Tibial nerve (tissue), 4 donors: ENCODE measurements around the gene BAIAP2L2. TPM values are rescaled to one million over a fixed set of nuclear protein-coding genes. Genes with fewer than 3 reads are reported as not detected.

Experiments used
- DNase-seq, 2 donors: peaks; one replicate each; pipeline ENCODE4 v3.0.0-alpha.2; 2019; ENCODE audit warnings: low spot score in 2 of 2
- H3K27ac ChIP-seq, 4 donors: fragments of 200-600 bp; sonication (generic) in 3 of 4; one replicate each; pipeline ENCODE4 v1.5.1; 2017 to 2019; ENCODE audit warnings: mild to moderate bottlenecking in 1 of 4
- H3K27me3 ChIP-seq, 2 donors: fragments of 200-600 bp; sonication (generic) in 1 of 2; one replicate each; pipeline versions ENCODE4 v1.5.1 to v1.6.0; 2017 to 2019
- H3K36me3 ChIP-seq, 3 donors: fragments of 200-600 bp; sonication (generic); one replicate each; pipeline ENCODE4 v1.5.1; 2018 to 2019
- H3K4me1 ChIP-seq, 4 donors: fragments of 200-600 bp; sonication (generic) in 3 of 4; one replicate each; pipeline ENCODE4 v1.5.1; 2017 to 2019
- H3K4me3 ChIP-seq, 4 donors: fragments of 200-600 bp; sonication (generic) in 3 of 4; one replicate each; pipeline ENCODE4 v1.5.1; 2017 to 2019; ENCODE audit warnings: mild to moderate bottlenecking in 1 of 4, moderate library complexity in 1 of 4
- H3K9me3 ChIP-seq, 4 donors: fragments of 200-600 bp; sonication (generic) in 3 of 4; one replicate each; pipeline ENCODE4 v1.5.1; 2017 to 2019
- EP300 ChIP-seq, 2 donors: sonication (generic); formaldehyde crosslinking; IDR thresholded peaks; one replicate each; pipeline ENCODE4 v1.6.1; 2017; ENCODE audit warnings: antibody characterized with exemption in 2 of 2, mild to moderate bottlenecking in 1 of 2
- POLR2A ChIP-seq, 2 donors: fragments of 450-650 bp; IDR thresholded peaks; one replicate each; pipeline ENCODE4 v1.6.1; 2017; ENCODE audit warnings: antibody characterized with exemption in 2 of 2, mild to moderate bottlenecking in 2 of 2, moderate library complexity in 2 of 2
- WGBS, 2 donors: methylation state at CpG; one replicate each; pipeline ENCODE4 v1.1.5; 2018; 5-methylcytosine and 5-hydroxymethylcytosine counted together
- total RNA-seq, 4 donors: library from RNA; depleted of rRNA; stranded (reverse); fragments of >200 nt; gene quantifications; one replicate each; pipeline ENCODE4 v1.1.0, GENCODE V29; 2016
- TF ChIP-seq, protein P1 (sequence below), 5 experiments: fragments of 200-600 bp in 3 of 5; fragments of 450-650 bp in 2 of 5; sonication (generic) in 3 of 5; IDR thresholded peaks; one replicate each; pipeline ENCODE4 v1.5.1; 2016 to 2019; ENCODE audit warnings: antibody characterized with exemption in 5 of 5, mild to moderate bottlenecking in 3 of 5, moderate library complexity in 2 of 5

Gene BAIAP2L2
- total RNA-seq, 4 donors from 2014 or later, result 1.3 to 2.7 (median 2.1) TPM; not detected in 1

GRCh38 chr22:38129021-38129420 is 18.5 kb upstream of the BAIAP2L2 start:
- H3K27me3 ChIP-seq, result no peaks in the 10 kb centered on the region
- H3K4me3 ChIP-seq, result no peak overlapping the region
- TF ChIP-seq EP300 (IDR thresholded peaks at IDR 0.05), result no peak
- TF ChIP-seq, protein P1, sequence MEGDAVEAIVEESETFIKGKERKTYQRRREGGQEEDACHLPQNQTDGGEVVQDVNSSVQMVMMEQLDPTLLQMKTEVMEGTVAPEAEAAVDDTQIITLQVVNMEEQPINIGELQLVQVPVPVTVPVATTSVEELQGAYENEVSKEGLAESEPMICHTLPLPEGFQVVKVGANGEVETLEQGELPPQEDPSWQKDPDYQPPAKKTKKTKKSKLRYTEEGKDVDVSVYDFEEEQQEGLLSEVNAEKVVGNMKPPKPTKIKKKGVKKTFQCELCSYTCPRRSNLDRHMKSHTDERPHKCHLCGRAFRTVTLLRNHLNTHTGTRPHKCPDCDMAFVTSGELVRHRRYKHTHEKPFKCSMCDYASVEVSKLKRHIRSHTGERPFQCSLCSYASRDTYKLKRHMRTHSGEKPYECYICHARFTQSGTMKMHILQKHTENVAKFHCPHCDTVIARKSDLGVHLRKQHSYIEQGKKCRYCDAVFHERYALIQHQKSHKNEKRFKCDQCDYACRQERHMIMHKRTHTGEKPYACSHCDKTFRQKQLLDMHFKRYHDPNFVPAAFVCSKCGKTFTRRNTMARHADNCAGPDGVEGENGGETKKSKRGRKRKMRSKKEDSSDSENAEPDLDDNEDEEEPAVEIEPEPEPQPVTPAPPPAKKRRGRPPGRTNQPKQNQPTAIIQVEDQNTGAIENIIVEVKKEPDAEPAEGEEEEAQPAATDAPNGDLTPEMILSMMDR (IDR thresholded peaks at IDR 0.05), result no peak
- no peak for TF ChIP-seq POLR2A (IDR thresholded peaks at IDR 0.05)
- no peak for DNase-seq
- 78 to 89% methylated on average over 1 to 4 of the region's 10 CpGs for WGBS, 2 donors
- no peak overlapping the region for H3K27ac ChIP-seq
- no peaks in the 10 kb centered on the region for H3K9me3 ChIP-seq
- H3K4me1 ChIP-seq, result peaks cover 0 to 13% (median 4%) of the 10 kb centered on the region in 4 donors
- peaks cover 0 to 81% (median 0%) of the 10 kb centered on the region in 3 donors for H3K36me3 ChIP-seq

DNA sequence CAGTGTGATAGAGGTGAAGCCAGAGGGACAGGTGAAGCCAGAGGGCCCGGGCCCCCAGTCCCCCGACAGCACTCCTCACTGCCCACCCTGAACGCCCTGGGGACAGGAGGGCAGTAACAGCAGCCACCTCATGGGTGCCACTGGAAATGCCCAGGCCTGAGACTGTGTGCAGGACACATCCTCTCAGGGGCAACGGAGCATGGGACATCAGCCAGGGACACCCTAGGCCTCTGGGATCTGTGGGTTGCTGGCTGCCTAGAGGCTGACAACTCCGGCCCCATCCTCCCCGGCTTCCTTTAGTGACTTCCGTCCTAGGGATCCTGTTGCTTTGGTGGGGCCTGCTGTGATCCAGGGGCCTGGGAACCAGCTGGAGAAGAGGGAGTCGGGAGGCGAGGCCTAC is 17.4 kb upstream of the BAIAP2L2 start:
- H3K4me3 ChIP-seq, result no peak overlapping the region
- DNase-seq, result no peak
- TF ChIP-seq POLR2A (IDR thresholded peaks at IDR 0.05) (no peak), EP300 (IDR thresholded peaks at IDR 0.05) (no peak)
- TF ChIP-seq, protein P1 (IDR thresholded peaks at IDR 0.05), result no peak
- WGBS, 2 donors, result 92 to 94% methylated on average over 6 to 7 of the region's 9 CpGs
- H3K9me3 ChIP-seq, result no peaks in the 10 kb centered on the region
- H3K36me3 ChIP-seq, result peaks cover 0 to 70% (median 0%) of the 10 kb centered on the region in 3 donors
- peaks cover 0 to 13% (median 4%) of the 10 kb centered on the region in 4 donors for H3K4me1 ChIP-seq
- no peak overlapping the region for H3K27ac ChIP-seq
- no peaks in the 10 kb centered on the region for H3K27me3 ChIP-seq

DNA sequence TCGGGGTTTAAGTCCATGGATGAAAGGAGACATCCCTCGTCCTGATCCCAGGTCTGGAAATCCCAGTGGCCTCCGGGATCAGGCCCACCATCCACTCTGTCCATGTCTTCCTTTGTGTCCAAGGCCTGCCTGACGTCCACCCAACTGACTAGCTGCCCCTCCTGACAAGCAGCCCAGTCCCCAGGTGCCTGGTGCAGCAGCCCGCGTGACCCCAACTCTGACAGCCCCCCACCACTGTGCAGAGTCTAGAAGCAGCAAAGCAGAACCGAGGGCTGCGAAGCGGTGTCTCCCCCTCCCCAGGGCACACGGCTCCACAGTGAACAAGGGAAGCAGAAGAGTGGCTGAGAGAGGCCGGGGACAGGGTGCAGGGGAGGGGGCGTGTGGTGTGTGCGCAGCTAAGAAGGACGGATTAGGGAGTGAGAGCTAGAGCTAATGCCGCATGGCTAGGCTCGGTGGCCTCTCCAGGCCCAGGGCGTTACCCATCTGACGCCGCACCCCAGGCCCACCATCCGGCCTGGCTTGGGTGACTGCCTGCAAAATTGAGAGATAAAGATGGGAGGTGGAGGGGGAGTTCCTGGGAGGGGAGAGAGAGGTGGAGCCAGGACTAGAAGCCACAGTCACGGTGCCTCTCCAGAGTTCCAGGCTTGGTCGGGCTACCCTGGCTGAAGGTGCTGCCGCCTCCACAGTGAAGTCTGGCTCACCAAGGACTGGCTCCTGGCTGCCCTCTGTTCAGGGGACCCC is 16.6 kb upstream of the BAIAP2L2 start:
- Histone ChIP-seq H3K27ac (no peak overlapping the region), H3K9me3 (no peaks in the 10 kb centered on the region), H3K36me3 (peaks cover 0 to 62% (median 0%) of the 10 kb centered on the region in 3 donors), H3K4me1 (peaks cover 0 to 13% (median 4%) of the 10 kb centered on the region in 4 donors), H3K27me3 (no peaks in the 10 kb centered on the region), H3K4me3 (no peak overlapping the region)
- no peak for DNase-seq
- 86% methylated on average over 23 of the region's 23 CpGs for WGBS, 2 donors
- TF ChIP-seq EP300 (IDR thresholded peaks at IDR 0.05), result no peak
- TF ChIP-seq POLR2A (IDR thresholded peaks at IDR 0.05), result no peak
- TF ChIP-seq, protein P1 (IDR thresholded peaks at IDR 0.05), result no peak

- Histone ChIP-seq H3K9me3 (no peaks in the 10 kb centered on the region), H3K27ac (no peak overlapping the region), H3K4me3 (no peak overlapping the region), H3K36me3 (peaks cover 0 to 62% (median 0%) of the 10 kb centered on the region in 3 donors), H3K27me3 (no peaks in the 10 kb centered on the region), H3K4me1 (peaks cover 0 to 2% (median 0%) of the 10 kb centered on the region in 4 donors)
- 81 to 84% methylated on average over 11 of the region's 11 CpGs for WGBS, 2 donors
- no peak for DNase-seq
- TF ChIP-seq, protein P1 (IDR thresholded peaks at IDR 0.05), result no peak
- TF ChIP-seq POLR2A (IDR thresholded peaks at IDR 0.05) (no peak), EP300 (IDR thresholded peaks at IDR 0.05) (no peak)
Observed at GRCh38 chr22:38125751-38126201, 15.3 kb upstream of the BAIAP2L2 start.

DNA sequence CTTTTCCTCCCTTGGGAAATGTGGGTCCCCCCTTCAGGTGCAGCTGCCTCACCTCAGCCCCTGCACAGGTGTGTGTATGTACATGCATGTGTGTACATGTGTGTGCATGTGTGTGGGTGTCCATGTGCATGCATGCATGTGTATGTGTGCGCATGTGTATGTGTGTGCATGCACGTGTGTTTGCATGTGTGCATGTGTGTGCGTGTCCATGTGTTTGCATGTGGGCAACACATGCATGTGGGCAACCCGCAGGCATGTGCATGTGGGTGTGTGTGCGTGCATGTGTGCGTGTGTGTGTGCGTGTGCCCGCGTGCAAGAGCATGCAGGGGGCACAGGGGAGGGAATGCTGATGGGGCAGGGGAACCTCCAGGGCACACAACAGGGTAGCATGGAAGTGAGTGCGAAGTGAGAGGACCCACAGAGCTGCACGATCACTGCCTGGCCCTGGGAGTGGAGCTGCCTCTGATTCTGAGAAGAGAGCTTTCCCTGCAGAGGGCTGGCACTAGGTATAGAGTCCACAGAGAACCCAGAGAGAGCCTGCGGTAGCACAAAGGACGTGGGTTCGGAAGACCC is 14.6 kb upstream of the BAIAP2L2 start:
- Histone ChIP-seq H3K4me1 (no peaks in the 10 kb centered on the region), H3K27ac (no peak overlapping the region), H3K27me3 (no peaks in the 10 kb centered on the region), H3K4me3 (no peak overlapping the region), H3K36me3 (peaks cover 0 to 68% (median 0%) of the 10 kb centered on the region in 3 donors), H3K9me3 (no peaks in the 10 kb centered on the region)
- TF ChIP-seq, protein P1 (IDR thresholded peaks at IDR 0.05), result no peak
- TF ChIP-seq EP300 (IDR thresholded peaks at IDR 0.05) (no peak), POLR2A (IDR thresholded peaks at IDR 0.05) (no peak)
- no peak for DNase-seq
- 93 to 94% methylated on average over 14 of the region's 14 CpGs for WGBS, 2 donors
